ENCODE results near the gene MBTD1. TPM values are rescaled to one million over a fixed set of nuclear protein-coding genes. Genes with fewer than 3 reads are reported as not detected.

MBTD1 gene
- total RNA-seq, 2 donors from 2014 or later, result 6.9 to 18.3 TPM

- ATAC-seq (ENCODE audit: insufficient number of reproducible peaks, low FRiP score, low read depth) (no peak), DNase-seq (ENCODE audit: low spot score) (no peak)
- TF ChIP-seq CTCF (IDR thresholded peaks at IDR 0.05), result no peak
- Histone ChIP-seq H3K4me1 (ENCODE audit: control insufficient read depth in 1 of 2, low read depth in 2 of 2) (no peaks in the 10 kb centered on the region), H3K27me3 (replicated peaks; ENCODE audit: insufficient read depth) (no peaks in the 10 kb centered on the region), H3K4me3 (no peak overlapping the region), H3K27ac (no peak overlapping the region), H3K9me3 (no peaks in the 10 kb centered on the region), H3K36me3 (peaks cover 62% of the 10 kb centered on the region)
Measured at GRCh38 chr17:51197754-51198153, 62.1 kb downstream of the MBTD1 start.

- ATAC-seq (ENCODE audit: insufficient number of reproducible peaks, low FRiP score, low read depth) (no peak), DNase-seq (ENCODE audit: low spot score) (no peak)
- Histone ChIP-seq H3K9me3 (no peaks in the 10 kb centered on the region), H3K36me3 (peaks cover 44% of the 10 kb centered on the region), H3K27ac (no peak overlapping the region), H3K27me3 (replicated peaks; ENCODE audit: insufficient read depth) (no peaks in the 10 kb centered on the region), H3K4me1 (ENCODE audit: control insufficient read depth in 1 of 2, low read depth in 2 of 2) (no peaks in the 10 kb centered on the region), H3K4me3 (no peak overlapping the region)
- no peak for TF ChIP-seq CTCF (IDR thresholded peaks at IDR 0.05)
Measured at GRCh38 chr17:51191895-51192294, 68.0 kb downstream of the MBTD1 start.

GRCh38 chr17:51189628-51190027 is 70.2 kb downstream of the MBTD1 start:
- H3K9me3 ChIP-seq, result no peaks in the 10 kb centered on the region
- H3K4me1 ChIP-seq (ENCODE audit: control insufficient read depth in 1 of 2, low read depth in 2 of 2), result no peaks in the 10 kb centered on the region
- H3K27me3 ChIP-seq (replicated peaks; ENCODE audit: insufficient read depth), result no peaks in the 10 kb centered on the region
- peaks cover 36% of the 10 kb centered on the region for H3K36me3 ChIP-seq
- no peak for ATAC-seq (ENCODE audit: insufficient number of reproducible peaks, low FRiP score, low read depth)
- no peak for DNase-seq (ENCODE audit: low spot score)
- H3K27ac ChIP-seq, result no peak overlapping the region
- no peak for TF ChIP-seq CTCF (IDR thresholded peaks at IDR 0.05)
- no peak overlapping the region for H3K4me3 ChIP-seq

- H3K27ac ChIP-seq, result no peak overlapping the region
- H3K4me3 ChIP-seq, result no peak overlapping the region
- ATAC-seq (ENCODE audit: insufficient number of reproducible peaks, low FRiP score, low read depth) (no peak), DNase-seq (ENCODE audit: low spot score) (no peak)
- no peak for TF ChIP-seq CTCF (IDR thresholded peaks at IDR 0.05)
- peaks cover 34% of the 10 kb centered on the region for H3K36me3 ChIP-seq
- H3K27me3 ChIP-seq (replicated peaks; ENCODE audit: insufficient read depth), result no peaks in the 10 kb centered on the region
- H3K9me3 ChIP-seq, result no peaks in the 10 kb centered on the region
- no peaks in the 10 kb centered on the region for H3K4me1 ChIP-seq (ENCODE audit: control insufficient read depth in 1 of 2, low read depth in 2 of 2)
Measured at GRCh38 chr17:51189162-51189561, 70.7 kb downstream of the MBTD1 start.

- ATAC-seq (ENCODE audit: insufficient number of reproducible peaks, low FRiP score, low read depth), result no peak
Measured at GRCh38 chr17:51188271-51188833, 71.5 kb downstream of the MBTD1 start.

More at GRCh38 chr17:51188271-51188833, 71.5 kb downstream of the MBTD1 start:
- no peak for DNase-seq (ENCODE audit: low spot score)
- Histone ChIP-seq H3K9me3 (no peaks in the 10 kb centered on the region), H3K4me1 (ENCODE audit: control insufficient read depth in 1 of 2, low read depth in 2 of 2) (no peaks in the 10 kb centered on the region), H3K27ac (no peak overlapping the region), H3K4me3 (no peak overlapping the region), H3K36me3 (peaks cover 26% of the 10 kb centered on the region), H3K27me3 (replicated peaks; ENCODE audit: insufficient read depth) (no peaks in the 10 kb centered on the region)
- TF ChIP-seq CTCF (IDR thresholded peaks at IDR 0.05), result no peak

All from thoracic aorta (tissue), 2 donors.